Right cardiac atrium (tissue), 5 donors: ENCODE data around the gene PALLD. TPM values are rescaled to one million over a fixed set of nuclear protein-coding genes. Genes with fewer than 3 reads are reported as not detected.

Source experiments
- ATAC-seq, 2 donors: fragments of 200-7000 bp; cut with Tn5 transposase; one replicate each; pipeline versions ENCODE4 v1.8.0 to v1.9.1; 2020; ENCODE audit warnings: moderate library complexity in 2 of 2, mild to moderate bottlenecking in 1 of 2
- DNase-seq, 3 donors: peaks; one replicate each; pipeline ENCODE4 v3.0.0-alpha.2; 2020
- H3K27ac ChIP-seq: one replicate; pipeline ENCODE4 v1.5.1; 2013; ENCODE audit warnings: mild to moderate bottlenecking, low read length, control low read depth, moderate library complexity
- H3K27me3 ChIP-seq: one replicate; pipeline ENCODE4 v1.6.1; 2013; ENCODE audit not compliant: control insufficient read depth, insufficient read depth
- H3K4me1 ChIP-seq: one replicate; pipeline ENCODE4 v1.6.1; 2013; ENCODE audit warnings: low read length; ENCODE audit not compliant: control insufficient read depth, insufficient read depth
- H3K4me3 ChIP-seq: one replicate; pipeline ENCODE4 v1.5.1; 2013; ENCODE audit warnings: low read length, control low read depth
- H3K9me3 ChIP-seq: one replicate; pipeline ENCODE4 v1.6.1; 2013; ENCODE audit warnings: low read length; ENCODE audit not compliant: control insufficient read depth
- WGBS: extraction: QIAGEN DNeasy Blood & Tissue Kit; methylation state at CpG from one replicate; pipeline ENCODE4 v1.1.7; 2013; 5-methylcytosine and 5-hydroxymethylcytosine counted together
- intact Hi-C, 4 donors: fragments of 100-400 bp; cut with DNase I; formaldehyde crosslinking; loops; one replicate each; pipeline versions ENCODE4 v1.11.0 to v1.14.0; 2022 to 2023
- polyA plus RNA-seq: library from polyadenylated mRNA; stranded (reverse); fragments of 200-250 nt; gene quantifications from one replicate; pipeline ENCODE4 v1.2.3, GENCODE V29; 2013
- total RNA-seq, 4 donors: library from RNA; stranded (reverse); fragmentation: NEBNext Ultra II Directional; extraction: Animal tissue kit (Norgen Biotek cat#: 25700); gene quantifications; one replicate each; pipeline ENCODE4 v1.2.1, GENCODE V29; 2021
- donor health status: healthy with polysubstance abuse.
- donor health status: DM: no; HTN: yes; CAD: no.
- donor health status: DM: no; HTN: no; CAD: no.
- donor health status: DM: no; HTN: yes; CAD: no; lungs with severe emphysema.
- donor health status: DM: yes; HTN: yes; CAD: no.

Gene PALLD
- total and polyA plus RNA-seq, 5 donors, result 233 to 1,069 (median 717) TPM

GRCh38 chr4:168491563-168491962 lies 5.3 kb upstream of the PALLD start:
- H3K27ac ChIP-seq, result no peak overlapping the region
- no peak overlapping the region for H3K4me3 ChIP-seq
- H3K27me3 ChIP-seq, result no peaks in the 10 kb centered on the region
- H3K9me3 ChIP-seq, result no peaks in the 10 kb centered on the region
- ATAC-seq (no peak), DNase-seq (no peak)
- intact Hi-C loops, result no loop called here
- H3K4me1 ChIP-seq, result no peaks in the 10 kb centered on the region
- WGBS, result 98% methylated on average over 2 of the region's 2 CpGs

GRCh38 chr4:168498251-168498650 lies 1.4 kb downstream of the PALLD start:
- intact Hi-C loops, result no loop called here
- Histone ChIP-seq H3K27ac (no peak overlapping the region), H3K4me1 (peaks cover 4% of the 10 kb centered on the region), H3K27me3 (no peaks in the 10 kb centered on the region), H3K9me3 (no peaks in the 10 kb centered on the region), H3K4me3 (peak overlapping the region; percentile 72)
- ATAC-seq, result peak; percentile 49 to 59
- DNase-seq, result no peak

GRCh38 chr4:168499241-168499640 lies 2.4 kb downstream of the PALLD start:
- H3K4me3 ChIP-seq, result peak overlapping the region; percentile 54
- H3K27ac ChIP-seq, result no peak overlapping the region
- no peak for ATAC-seq

GRCh38 chr4:168501407-168501806 lies 4.6 kb downstream of the PALLD start:
- Histone ChIP-seq H3K27me3 (no peaks in the 10 kb centered on the region), H3K9me3 (no peaks in the 10 kb centered on the region), H3K4me3 (no peak overlapping the region), H3K4me1 (peaks cover 5% of the 10 kb centered on the region), H3K27ac (no peak overlapping the region)
- DNase-seq (no peak), ATAC-seq (no peak)
- intact Hi-C loops, result no loop called here
- 93% methylated on average over 3 of the region's 3 CpGs for WGBS

More at GRCh38 chr4:168499241-168499640, 2.4 kb downstream of the PALLD start:
- intact Hi-C loops, result no loop called here
- Histone ChIP-seq H3K9me3 (no peaks in the 10 kb centered on the region), H3K27me3 (no peaks in the 10 kb centered on the region), H3K4me1 (peaks cover 4% of the 10 kb centered on the region)
- DNase-seq, result no peak

GRCh38 chr4:168502861-168503260 lies 6.0 kb downstream of the PALLD start:
- intact Hi-C loops, result no loop called here
- DNase-seq (no peak), ATAC-seq (no peak)
- WGBS, result 57% methylated on average over 6 of the region's 6 CpGs
- Histone ChIP-seq H3K27me3 (no peaks in the 10 kb centered on the region), H3K9me3 (no peaks in the 10 kb centered on the region), H3K4me3 (no peak overlapping the region), H3K27ac (peak overlapping the region; percentile 65), H3K4me1 (peaks cover 5% of the 10 kb centered on the region)

GRCh38 chr4:168503652-168504362 lies 7.0 kb downstream of the PALLD start:
- Histone ChIP-seq H3K4me1 (peaks cover 5% of the 10 kb centered on the region), H3K27me3 (no peaks in the 10 kb centered on the region), H3K27ac (no peak overlapping the region), H3K4me3 (no peak overlapping the region), H3K9me3 (no peaks in the 10 kb centered on the region)
- ATAC-seq (peak; percentile 67 to 78), DNase-seq (peak in 1 of 3 donors; percentile 44)
- 63% methylated on average over 9 of the region's 9 CpGs for WGBS
- intact Hi-C loops, result no loop called here

GRCh38 chr4:168504526-168504925 lies 7.7 kb downstream of the PALLD start:
- no peak for ATAC-seq
- no peak overlapping the region for H3K27ac ChIP-seq
- 93% methylated on average over 3 of the region's 3 CpGs for WGBS
- H3K4me1 ChIP-seq, result peaks cover 5% of the 10 kb centered on the region
- no peaks in the 10 kb centered on the region for H3K9me3 ChIP-seq
- no peak overlapping the region for H3K4me3 ChIP-seq
- intact Hi-C loops, result no loop called here
- no peak for DNase-seq
- H3K27me3 ChIP-seq, result no peaks in the 10 kb centered on the region

- DNase-seq (no peak), ATAC-seq (no peak)
- intact Hi-C loops, result no loop called here
- H3K27ac ChIP-seq, result no peak overlapping the region
- H3K4me3 ChIP-seq, result no peak overlapping the region
- no peaks in the 10 kb centered on the region for H3K27me3 ChIP-seq
- peaks cover 5% of the 10 kb centered on the region for H3K4me1 ChIP-seq
- H3K9me3 ChIP-seq, result no peaks in the 10 kb centered on the region
- WGBS, result 67% methylated on average over 1 of the region's 1 CpG
These were observed 9.2 kb downstream of the PALLD start for GRCh38 chr4:168506014-168506413.

GRCh38 chr4:168507178-168507815 lies 10.4 kb downstream of the PALLD start:
- DNase-seq, result peak in 1 of 3 donors; percentile 56
- Histone ChIP-seq H3K27ac (peak overlapping the region; percentile 17), H3K4me3 (no peak overlapping the region), H3K9me3 (no peaks in the 10 kb centered on the region), H3K27me3 (no peaks in the 10 kb centered on the region), H3K4me1 (peaks cover 5% of the 10 kb centered on the region)
- intact Hi-C loops, result no loop called here
- peak; percentile 29 to 38 for ATAC-seq
- WGBS, result 57% methylated on average over 7 of the region's 7 CpGs

- Histone ChIP-seq H3K4me3 (no peak overlapping the region), H3K9me3 (no peaks in the 10 kb centered on the region), H3K4me1 (peaks cover 2% of the 10 kb centered on the region), H3K27ac (no peak overlapping the region), H3K27me3 (no peaks in the 10 kb centered on the region)
- ATAC-seq (no peak), DNase-seq (no peak)
- WGBS, result 70% methylated on average over 3 of the region's 3 CpGs
- intact Hi-C loops, result no loop called here
These were observed 11.8 kb downstream of the PALLD start for GRCh38 chr4:168508683-168509082.

- ATAC-seq, result no peak
- Histone ChIP-seq H3K4me1 (peaks cover 2% of the 10 kb centered on the region), H3K4me3 (no peak overlapping the region)
These were observed 12.9 kb downstream of the PALLD start for GRCh38 chr4:168509786-168510185.

More at GRCh38 chr4:168509786-168510185, 12.9 kb downstream of the PALLD start:
- Histone ChIP-seq H3K27me3 (no peaks in the 10 kb centered on the region), H3K27ac (no peak overlapping the region), H3K9me3 (no peaks in the 10 kb centered on the region)
- intact Hi-C loops, result loop anchor here in 1 of 4 donors (10.0 kb wide), 1 partner anchor 415 kb away; no protein-coding TSS in a partner anchor
- 80% methylated on average over 4 of the region's 4 CpGs for WGBS
- DNase-seq, result no peak
